GM21381 (cell line): ENCODE measurements around the gene ALPL.
"Not testable (repeated sequence)": the region's sequence is repeated elsewhere in the genome, so short reads cannot be mapped to it uniquely, and the experiment has no call there.

Experiments
- ATAC-seq: cut with Tn5 transposase; IDR thresholded peaks from one replicate; pipeline ENCODE4 v1.9.1; 2021; ENCODE audit warnings: mild to moderate bottlenecking, moderate library complexity; ENCODE audit not compliant: unreplicated experiment

Gene ALPL

DNA sequence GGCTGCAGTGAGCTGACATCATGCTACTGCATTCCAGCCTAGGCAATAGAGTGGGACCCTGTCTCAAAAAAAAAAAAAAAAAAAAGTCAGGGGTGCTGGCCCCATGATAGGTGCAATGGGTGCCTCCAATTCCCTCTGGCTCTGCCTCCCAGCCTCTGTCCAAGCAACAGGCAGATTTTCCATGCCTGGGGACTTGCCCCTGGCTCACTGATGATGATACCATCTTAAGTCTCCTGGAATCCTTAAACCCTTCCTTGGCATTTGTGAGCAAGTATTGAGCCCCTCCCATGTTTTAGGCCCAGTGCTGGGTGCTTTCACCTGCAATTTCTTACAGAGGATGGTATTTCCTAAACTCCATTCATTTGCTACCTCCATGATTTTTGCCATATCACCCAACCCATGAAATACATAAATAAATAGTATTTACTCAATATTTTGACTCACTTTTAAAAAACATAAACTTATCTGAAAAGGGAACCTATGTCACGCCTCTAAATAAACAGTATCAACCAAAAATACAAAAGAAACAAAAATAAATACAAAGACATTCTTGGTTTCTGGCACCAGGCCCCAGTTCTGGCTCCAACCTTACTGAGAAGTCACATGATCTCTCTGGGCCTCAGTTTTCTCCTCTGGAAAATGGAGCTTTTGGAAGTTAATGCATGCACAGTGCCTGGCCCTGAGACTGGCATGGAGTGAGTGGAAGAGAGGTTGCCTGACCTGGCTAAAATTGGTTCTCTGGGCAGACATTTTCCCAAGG is 1.5 kb upstream of the ALPL start:
- no peak for ATAC-seq

DNA sequence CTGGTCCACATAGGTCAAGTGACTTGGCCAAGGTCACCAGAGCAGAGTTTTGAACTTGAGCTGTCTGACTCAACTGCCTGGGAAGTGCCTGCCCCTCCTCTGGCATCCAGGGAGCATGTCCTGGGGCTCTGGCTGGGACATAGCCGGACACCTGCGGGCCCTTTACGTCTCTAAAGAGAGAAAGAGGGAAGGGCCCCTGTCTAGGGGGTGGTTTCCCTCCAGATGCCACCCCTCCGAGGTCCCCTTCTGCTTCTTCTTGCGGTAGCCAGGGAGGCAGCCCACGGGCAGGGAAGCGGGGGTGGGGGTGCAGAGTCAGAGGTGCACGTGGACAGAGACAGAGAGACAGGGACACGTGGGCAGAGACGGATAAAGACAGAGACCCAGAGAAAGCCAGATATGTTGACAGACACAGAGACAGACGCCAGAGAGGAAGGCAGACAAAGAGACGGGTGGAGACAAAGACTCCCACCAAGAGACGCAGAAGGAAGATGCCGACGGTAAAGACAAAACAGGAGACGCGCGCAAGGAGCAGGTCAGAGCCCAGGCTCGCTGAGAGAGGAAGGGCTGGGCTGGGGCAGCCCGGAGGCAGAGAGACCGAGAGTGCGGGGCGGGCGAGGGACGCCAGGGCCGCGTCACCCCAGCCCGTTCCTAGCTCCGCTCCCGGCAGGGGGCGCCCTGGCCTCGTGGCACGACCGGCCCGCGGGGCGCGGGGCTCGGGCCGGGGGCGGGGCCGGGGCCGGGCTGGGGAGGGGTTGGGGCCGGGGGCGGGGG is 458 bp upstream of the ALPL start:
- no peak for ATAC-seq

DNA sequence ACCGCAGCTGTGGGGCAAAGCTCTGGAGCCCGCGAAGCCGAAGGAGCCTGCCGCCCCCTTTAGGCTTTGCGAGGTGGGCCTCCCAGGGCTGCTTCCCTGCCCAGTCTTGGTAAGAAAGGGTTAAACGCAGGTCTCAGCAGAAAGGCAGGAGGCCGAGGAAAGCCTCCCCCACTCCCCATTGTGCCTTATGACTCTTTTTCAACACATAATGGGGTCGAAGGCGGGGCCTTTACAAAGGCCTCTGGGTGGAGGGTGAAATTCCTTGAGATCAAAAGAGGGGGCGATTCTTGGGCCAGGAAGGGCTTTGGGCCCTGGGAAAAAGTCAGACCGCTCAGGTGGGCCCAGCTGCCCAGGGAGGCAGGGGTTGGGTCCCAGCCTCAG is 880 bp downstream of the ALPL start:
- no peak for ATAC-seq

DNA sequence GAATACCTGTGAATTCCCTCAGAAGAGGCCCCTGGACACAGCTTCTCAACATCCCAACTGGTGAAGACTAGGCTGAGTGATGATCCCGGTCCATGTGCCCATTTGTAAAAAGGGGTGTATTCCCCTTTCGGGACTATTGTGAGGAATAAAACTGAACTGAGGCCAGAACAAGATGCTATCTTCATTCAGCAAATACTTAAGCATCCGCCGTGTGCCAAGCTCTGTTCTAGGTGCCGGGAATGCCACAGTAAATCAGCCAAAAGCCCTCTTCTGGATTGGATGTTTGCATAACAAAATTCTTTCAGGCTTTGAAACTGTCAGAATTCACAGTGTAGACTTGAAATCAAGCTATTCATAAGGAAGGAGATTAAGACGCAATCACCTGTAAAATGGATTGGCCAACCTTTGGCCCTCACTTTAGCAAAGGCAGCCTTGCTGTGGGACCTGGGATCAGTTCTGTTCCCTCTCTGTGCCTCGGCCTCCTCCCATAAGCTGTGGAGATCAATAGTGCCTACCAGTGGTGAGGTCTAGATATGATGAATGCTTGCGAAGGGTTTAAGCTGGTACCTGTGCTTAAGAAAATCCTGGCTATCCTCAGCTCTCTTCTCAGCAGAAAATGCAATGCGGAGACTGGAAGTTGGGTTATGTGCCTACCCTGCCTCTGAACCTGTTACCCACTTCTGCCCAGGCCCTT is 1.8 kb downstream of the ALPL start:
- no peak for ATAC-seq

DNA sequence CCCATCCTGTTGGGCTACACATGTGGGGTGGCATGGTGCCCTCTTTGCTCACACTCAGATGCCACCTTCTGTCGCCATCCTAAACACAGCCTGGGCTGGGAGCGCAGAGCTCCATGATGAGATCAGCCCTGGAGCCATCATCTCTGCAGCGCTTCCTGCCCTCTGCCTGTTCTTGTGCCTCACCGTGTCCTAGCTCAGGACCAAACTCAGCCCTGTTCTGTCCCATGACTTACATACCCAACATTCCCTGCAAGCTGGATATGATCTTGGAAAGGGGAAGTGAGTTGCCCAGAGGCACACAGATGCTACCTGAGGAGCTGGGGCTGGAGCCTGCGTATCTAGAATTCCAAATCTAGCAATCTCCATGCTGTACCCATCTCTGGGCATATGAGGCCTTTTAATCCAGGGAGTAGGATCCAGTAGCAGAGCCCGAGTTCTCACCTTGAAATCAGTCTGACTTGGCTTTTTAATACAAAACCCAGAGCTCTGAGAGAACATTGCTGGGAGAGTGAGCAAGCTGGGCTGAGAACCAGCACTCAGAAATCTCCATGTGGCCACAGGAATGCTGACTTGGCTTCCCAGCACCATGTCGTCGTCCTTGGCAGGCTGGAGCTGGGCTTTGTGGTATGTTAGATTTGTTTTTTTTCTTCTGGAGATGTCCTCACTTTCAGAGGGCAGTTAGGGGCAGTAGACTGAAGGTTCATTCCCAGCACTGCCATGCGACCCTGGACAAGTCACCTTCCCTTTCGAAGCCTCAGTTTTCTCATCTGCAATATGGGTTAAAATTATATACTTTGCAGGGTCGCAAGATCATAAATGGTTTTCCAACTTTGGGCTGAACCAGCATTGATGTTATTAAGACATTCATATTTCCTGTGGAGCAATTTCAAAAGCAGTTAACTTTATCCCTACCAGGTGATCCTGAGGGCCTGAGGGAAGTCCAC is 2.6 kb downstream of the ALPL start:
- no peak for ATAC-seq

DNA sequence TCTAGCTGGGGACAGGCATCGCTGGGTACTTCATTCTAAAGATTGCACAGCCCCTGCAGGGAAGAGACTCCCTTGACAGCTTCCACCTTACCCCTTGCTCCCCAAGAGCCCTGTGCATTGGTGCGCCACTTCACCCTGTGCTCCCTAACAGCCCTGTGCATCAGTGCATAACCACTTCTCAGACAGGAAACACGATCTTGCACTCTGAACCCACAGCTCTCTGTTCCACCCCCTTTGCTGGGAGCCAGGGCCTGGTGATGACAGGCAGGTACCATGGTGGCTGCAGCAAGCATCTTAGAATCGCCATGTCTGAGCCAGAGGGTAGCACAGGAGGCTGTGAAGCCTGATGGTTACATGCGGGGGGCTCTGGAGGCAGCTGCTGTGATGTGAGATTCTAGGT is 5.0 kb downstream of the ALPL start:
- ATAC-seq, result no peak

DNA sequence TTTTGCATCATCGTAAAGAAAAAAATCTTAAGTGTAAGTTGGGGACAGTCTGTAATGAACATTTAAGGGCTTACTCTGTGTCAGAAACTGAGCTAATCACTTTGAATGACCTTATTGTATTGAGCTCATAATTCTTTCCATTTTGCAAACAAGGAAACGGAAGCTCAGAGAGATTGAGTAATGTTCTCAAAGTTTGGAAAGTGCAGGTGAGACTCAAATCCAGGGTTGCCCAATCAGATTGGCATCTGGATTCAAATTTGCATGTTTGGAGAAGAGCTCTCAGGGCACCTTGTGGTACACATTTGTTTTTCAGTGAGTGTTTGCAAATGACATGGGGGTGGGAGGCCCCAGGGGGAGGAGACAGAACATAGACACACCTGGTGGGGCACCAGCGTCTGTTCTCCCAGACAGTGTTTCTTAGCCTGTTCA is 8.0 kb downstream of the ALPL start:
- ATAC-seq, result no peak

DNA sequence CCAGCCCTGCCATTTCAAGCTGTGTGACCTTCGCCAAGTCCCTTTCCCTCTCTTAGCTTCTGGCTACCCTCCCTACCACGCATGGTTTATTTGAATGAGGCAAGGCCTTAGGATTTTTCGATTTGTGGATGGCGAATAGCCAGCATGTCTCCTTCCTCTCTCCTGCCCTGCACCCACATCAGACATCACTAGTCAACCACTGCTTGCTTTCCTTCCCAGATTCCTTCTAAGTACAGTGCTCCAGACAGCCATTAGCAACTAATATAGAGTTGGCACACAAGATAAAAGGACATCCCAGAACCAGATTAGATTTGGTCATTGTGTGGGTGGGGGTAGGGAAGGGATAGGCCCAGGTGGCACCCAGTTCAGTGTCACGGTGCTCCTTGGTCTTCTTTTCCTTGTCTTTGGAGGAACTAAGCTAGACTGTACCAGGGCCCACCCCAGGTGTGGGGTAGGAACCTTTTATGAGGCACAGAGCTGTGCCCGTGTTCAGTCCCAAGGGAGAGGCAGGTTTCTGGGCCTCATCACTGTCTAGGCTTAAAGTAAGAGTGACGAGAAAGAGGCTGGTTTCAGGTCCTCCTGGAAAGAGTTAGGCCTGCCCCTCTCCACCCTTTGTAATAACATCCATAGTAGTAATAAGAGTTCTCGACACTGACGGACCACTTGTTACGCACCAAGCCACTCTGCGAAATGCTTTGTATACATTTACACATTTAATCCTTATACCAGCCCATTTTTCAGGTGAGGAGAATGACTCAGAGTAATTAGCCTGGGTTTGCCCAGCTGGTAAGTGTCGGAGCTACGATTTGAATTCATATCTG is 8.6 kb downstream of the ALPL start:
- ATAC-seq, result no peak

DNA sequence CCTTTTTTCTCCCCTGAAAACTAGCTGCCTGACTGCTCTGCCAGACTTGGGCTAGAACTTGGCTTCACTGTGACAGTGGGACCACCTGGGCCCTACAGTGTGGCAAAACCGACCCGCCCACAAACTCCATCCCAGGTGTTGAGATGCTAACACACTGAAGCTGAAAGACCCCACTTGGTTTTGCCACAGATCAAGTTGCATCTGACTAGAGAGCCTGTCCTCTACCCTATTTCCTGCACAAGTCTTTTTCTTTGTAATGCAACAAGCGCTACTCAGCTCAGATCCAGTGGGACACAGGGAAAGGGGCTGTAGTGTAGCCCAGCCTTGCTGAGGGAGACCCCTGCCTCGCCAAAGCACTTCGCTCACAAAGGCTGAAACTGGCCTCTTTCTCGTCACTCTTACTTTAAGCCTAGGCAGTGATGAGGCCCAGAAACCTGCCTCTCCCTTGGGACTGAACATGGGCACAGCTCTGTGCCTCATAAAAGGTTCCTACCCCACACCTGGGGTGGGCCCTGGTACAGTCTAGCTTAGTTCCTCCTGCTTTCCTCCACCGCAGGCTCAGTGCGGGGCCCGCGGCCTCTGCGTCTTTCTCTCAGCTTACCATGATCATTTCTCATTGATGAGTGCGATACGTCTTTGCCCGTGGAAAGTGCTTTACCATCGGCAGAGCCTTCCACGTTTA is 9.7 kb downstream of the ALPL start:
- ATAC-seq, result no peak

DNA sequence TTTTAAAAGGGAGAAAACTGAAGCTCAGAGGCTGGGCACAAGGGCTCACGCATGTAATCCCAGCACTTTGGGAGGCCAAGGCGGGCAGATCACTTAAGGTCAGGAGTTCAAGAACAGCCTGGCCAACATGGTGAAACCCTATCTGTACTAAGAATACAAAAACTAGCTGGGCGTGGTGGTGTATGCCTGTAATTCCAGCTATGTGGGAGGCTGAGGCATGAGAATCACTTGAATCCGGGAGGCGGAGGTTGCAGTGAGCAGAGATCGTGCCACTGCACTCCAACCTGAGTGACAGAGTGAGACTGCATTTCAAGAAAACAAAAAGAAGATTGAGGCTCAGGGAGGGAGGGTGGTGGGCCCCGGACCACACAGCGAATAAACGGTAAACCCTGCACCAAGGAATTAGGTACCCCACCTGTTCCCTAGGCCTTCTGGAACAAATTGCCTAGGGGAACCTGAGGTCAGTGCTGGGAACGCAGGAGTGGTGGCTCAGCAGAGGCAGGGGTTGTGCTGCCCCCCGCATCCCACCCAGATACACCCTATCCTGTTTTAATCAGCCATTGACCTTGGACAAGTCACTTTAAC is 10.4 kb downstream of the ALPL start:
- not testable (repeated sequence) for ATAC-seq

DNA sequence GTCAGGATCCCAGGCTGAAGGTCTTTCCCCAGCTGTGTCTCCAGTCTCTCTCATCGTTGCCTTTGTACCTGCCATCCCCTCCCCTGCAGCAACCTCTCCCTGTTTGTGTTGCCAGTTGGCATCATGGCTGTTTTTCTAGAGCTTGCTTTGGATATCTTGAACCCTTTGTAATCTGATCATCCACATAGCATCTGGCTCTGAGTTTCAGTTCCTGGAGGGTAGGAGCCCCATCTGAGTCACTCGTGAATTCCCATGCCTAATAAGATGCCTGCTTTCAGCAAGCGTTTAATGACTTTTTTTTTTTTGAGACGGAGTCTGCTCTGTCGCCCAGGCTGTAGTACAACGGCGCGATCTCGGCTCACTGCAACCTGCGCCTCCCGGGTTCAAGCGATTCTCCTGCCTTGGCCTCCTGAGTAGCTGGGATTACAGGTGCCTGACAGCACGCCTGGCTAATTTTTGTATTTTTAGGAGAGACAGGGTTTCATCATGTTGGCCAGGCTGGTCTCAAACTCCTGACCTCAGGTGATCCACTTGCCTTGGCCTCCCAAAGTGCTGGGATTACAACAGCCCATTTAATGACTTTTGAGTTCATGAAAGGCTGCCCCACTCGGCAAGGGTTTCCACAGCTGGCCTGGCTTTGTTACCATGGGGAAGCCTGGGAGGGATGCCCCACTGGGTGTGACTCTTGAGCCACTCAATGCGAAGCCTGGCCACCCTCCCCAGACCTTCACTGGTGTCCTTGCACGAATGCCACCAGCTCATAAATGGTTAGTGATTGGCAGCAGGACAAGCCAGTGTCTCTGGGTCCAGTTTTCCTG is 11.9 kb downstream of the ALPL start:
- ATAC-seq, result no peak

DNA sequence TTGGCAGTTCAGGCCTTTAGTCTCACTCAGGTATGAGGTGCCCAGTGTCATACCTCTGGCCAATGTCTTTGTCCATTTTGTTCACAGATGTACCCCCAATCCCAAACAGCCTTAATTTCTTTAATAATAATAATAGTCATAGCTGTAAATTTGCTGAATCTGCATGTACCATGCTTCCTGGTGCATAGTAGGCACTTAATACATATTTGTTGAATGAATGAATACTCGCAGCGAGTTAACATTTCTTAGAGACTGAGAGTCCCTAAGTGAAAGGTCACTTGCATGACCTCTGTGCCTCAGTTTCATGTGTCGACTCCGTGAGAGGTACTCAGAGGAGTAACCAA is 12.5 kb downstream of the ALPL start:
- no peak for ATAC-seq

DNA sequence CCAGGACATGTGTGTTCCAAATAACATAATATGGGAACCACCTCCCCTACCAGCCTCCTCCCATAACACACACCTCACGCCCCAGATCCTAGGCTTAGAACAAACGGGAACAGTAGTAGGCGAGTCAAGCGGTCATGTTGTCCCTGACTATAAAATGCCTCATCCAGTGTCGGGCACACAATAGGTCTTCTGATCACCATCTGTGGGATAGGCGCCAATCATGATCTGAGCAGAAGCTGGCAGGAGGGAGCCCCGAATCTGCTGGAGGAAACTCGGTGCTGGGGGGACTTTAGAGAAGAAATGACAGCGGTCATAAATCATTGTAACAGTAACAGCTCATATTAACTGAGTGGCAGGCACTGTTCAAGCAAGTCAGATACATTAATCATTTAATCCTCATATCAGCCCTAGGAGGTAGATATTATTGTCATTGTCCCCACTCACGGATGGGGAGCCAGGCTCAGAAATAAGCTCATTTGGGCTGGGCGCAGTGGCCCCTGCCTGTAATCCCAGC is 13.4 kb downstream of the ALPL start:
- ATAC-seq, result no peak

DNA sequence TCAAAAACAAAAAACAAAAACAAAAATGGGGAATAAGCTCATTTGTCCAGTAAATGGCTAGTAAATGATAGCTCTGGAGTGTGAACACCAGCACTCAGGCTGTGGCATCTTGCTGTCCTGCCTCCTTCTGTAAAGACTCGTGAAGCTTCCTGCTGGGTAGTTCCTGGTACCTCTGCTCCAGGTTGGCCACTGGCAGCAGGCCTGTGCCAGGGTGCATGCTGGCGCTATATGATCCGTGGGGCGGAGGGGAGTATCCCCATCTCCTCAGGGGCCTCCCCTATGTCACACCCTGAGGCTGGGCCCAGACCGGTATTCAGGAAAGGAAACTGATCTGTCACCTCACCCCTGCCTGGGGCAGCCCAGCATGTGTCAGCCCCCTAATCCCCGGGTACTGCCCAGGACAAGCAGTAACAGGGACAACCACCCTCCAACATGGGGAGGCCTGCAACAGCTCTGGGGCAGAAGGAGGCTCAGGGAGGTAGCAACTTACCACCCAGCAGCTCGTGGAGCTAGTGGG is 14.1 kb downstream of the ALPL start:
- no peak for ATAC-seq

DNA sequence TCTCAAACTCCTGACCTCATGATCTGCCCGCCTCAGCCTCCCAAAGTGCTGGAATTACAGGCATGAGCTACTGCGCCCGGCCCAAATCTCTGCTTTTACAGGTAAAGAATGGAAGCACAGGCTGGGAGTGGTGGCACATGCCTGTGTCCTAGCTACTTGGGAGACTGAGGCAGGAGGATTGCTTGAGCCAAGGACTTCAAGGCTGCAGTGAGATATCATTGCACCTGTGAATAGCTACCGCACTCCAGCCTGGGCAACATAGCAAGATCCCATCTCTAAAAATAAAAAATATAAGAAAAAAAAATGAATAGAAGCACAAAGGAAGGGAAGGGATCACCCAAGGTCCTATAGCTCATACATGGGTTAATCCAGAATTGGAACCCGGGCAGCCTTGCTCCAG is 15.0 kb downstream of the ALPL start:
- no peak for ATAC-seq

DNA sequence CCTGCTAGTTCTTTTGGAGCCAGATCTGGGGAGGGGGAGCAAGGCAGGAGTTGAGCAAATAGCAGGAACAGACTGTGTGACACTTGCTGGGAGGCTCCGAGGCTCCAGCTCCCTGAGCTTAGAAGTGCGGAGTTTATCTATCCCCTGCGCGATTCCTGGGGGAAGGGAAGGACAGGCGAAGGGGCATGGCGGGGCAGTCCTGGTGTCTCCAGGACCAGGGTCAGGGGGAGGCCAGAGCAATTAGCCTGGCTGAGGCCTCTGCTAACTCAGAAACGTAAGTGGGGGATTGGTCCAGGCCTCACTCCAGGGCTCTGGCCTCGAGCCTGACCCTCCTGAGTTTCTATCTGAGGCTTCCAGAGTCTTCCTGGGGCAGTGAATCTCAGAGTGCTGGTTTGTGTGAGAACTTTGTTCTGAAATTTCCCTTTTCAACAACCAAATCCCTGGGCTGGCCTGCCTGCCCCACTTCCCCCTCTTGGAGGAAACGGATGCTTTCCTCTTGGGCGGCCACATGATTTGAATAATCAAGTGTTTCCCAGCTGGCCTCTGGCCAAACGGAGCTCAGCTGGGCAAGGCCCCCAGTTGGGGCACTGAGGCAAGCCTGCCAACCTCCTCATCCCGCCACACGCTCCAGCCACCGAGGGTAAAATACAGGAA is 15.6 kb downstream of the ALPL start:
- no peak for ATAC-seq

DNA sequence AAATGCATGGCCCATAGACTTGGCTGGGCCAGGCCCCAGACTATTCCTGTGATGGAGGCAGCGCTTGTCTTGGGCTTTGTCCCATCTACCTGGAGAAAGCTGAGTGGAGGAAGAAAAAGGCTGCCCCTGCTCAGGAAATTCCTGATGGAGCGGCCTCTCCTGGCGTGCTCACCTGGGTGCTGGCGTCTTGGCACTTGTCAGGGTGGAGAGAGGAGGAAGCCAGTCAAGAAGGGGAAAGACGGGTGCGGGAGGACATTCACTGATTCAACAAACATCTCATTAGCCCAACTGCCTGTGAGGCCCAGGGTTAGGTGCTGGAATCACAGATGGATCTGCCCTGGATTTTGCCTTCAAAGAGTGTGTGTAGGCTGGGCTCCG is 16.1 kb downstream of the ALPL start:
- no peak for ATAC-seq
